GM12878 (cell line): ENCODE results near the gene TIMM17A. TPM values are rescaled to one million over a fixed set of nuclear protein-coding genes. Genes with fewer than 3 reads are reported as not detected.

ENCODE experiments used
- ATAC-seq: fragments of 200-7000 bp; cut with Tn5 transposase; 3 replicates; pipeline ENCODE4 v1.9.1; 2020; ENCODE audit warnings: mild to moderate bottlenecking, moderate library complexity
- BruUV-seq: library from RNA; stranded (reverse); fragments of 400-500 nt; replicated peaks from 2 replicates; lab custom pipeline; 2021; lab: Mats Ljungman, UMichigan
- CTCF ChIA-PET: fragments of 300-600 bp; sonication (Branson Sonifier 250); formaldehyde crosslinking; extraction: SDS; loops from one replicate; lab custom pipeline; 2021; ENCODE audit warnings: inconsistent platforms; lab: Yijun Ruan, JAX
- POLR2A ChIA-PET: fragments of 350-600 bp; formaldehyde crosslinking; extraction: SDS; loops from one replicate; lab custom pipeline; 2021; ENCODE audit warnings: inconsistent platforms; lab: Charles Lee
- RAD21 ChIA-PET: fragments of 300-600 bp; sonication (Branson Sonifier 250); formaldehyde crosslinking; loops from one replicate; lab custom pipeline; 2023; ENCODE audit warnings: antibody characterized with exemption; ENCODE audit not compliant: unreplicated experiment; lab: Charles Lee
- SMC1A ChIA-PET: fragments of 300-600 bp; sonication (Branson Sonifier 250); formaldehyde crosslinking; loops from one replicate; lab custom pipeline; 2023; ENCODE audit not compliant: unreplicated experiment, uncharacterized antibody; lab: Charles Lee
- DNase-seq: peaks from one replicate; pipeline ENCODE4 v3.0.0-alpha.2; 2011; ENCODE audit warnings: low read depth, low spot score
- FAIRE-seq: peaks from 3 replicates; lab custom pipeline; 2011; peaks lifted over from hg19 to GRCh38; lab: Jason Lieb, UNC
- H2AFZ ChIP-seq: 2 replicates; pipeline ENCODE4 v1.6.0; 2011; ENCODE audit warnings: low read depth, low read length, control low read depth; ENCODE audit not compliant: control insufficient read depth
- H3K27ac ChIP-seq: 2 replicates; pipeline ENCODE4 v1.5.1; 2011; ENCODE audit warnings: control low read depth; ENCODE audit not compliant: control insufficient read depth, insufficient read depth
- H3K27me3 ChIP-seq, 2 experiments: replicated peaks in 1 of 2; 2 replicates each; pipeline versions ENCODE4 v1.6.0 to v1.6.1; 2011; ENCODE audit warnings: low read length in 1 of 2; ENCODE audit not compliant: control insufficient read depth in 2 of 2, insufficient read depth in 2 of 2
- H3K36me3 ChIP-seq, 2 experiments: 2 replicates each; pipeline ENCODE4 v1.5.1; 2011; ENCODE audit warnings: low read length in 1 of 2; ENCODE audit not compliant: control insufficient read depth in 2 of 2, insufficient read depth in 2 of 2
- H3K4me1 ChIP-seq: 2 replicates; pipeline ENCODE4 v1.6.1; 2011; ENCODE audit warnings: mild to moderate bottlenecking, low read length, moderate library complexity, mixed read lengths; ENCODE audit not compliant: control insufficient read depth, insufficient read depth
- H3K4me2 ChIP-seq: 2 replicates; pipeline ENCODE4 v1.6.0; 2011; ENCODE audit warnings: control low read depth; ENCODE audit not compliant: control insufficient read depth, insufficient read depth
- H3K4me3 ChIP-seq: fragments of 200-600 bp; sonication (generic); 2 replicates; pipeline ENCODE4 v1.5.1; 2016
- H3K79me2 ChIP-seq: 2 replicates; pipeline ENCODE4 v1.6.0; 2011; ENCODE audit warnings: low read length; ENCODE audit not compliant: control insufficient read depth, insufficient read depth
- H3K9ac ChIP-seq: 2 replicates; pipeline ENCODE4 v1.8.0; 2011; ENCODE audit warnings: low read length, control low read depth, mixed read lengths; ENCODE audit not compliant: control insufficient read depth, insufficient read depth
- H3K9me3 ChIP-seq: replicated peaks from 3 replicates; pipeline ENCODE4 v1.5.1; 2011; ENCODE audit warnings: mild to moderate bottlenecking, low read length; ENCODE audit not compliant: control insufficient read depth, insufficient read depth
- H4K20me1 ChIP-seq: 2 replicates; pipeline ENCODE4 v1.6.0; 2011; ENCODE audit not compliant: control insufficient read depth, insufficient read depth
- BCL3 ChIP-seq: IDR thresholded peaks from 2 replicates; pipeline ENCODE4 v1.6.1; 2011; ENCODE audit warnings: borderline replicate concordance, low read depth, mild to moderate bottlenecking, moderate library complexity, low read length; ENCODE audit not compliant: insufficient read depth, poor library complexity, severe bottlenecking
- CTCF ChIP-seq, 3 experiments: IDR thresholded peaks in 2 of 3; conservative IDR thresholded peaks in 1 of 3; 2 replicates each; pipeline ENCODE4 v1.5.1; 2011; ENCODE audit warnings: low read depth in 3 of 3, low read length in 3 of 3, mild to moderate bottlenecking in 3 of 3, control low read depth in 2 of 3, moderate library complexity in 2 of 3, inconsistent platforms in 1 of 3, mixed read lengths in 1 of 3; ENCODE audit not compliant: control insufficient read depth in 2 of 3, insufficient read depth in 1 of 3; ENCODE audit errors: extremely low read depth in 1 of 3
- SIN3A ChIP-seq: IDR thresholded peaks from 2 replicates; pipeline ENCODE4 v1.6.1; 2012; ENCODE audit warnings: low read depth, low read length, improper control_type of control experiment
- SIX5 ChIP-seq: IDR thresholded peaks from 2 replicates; pipeline ENCODE4 v1.6.1; 2011; ENCODE audit warnings: mild to moderate bottlenecking, low read depth, low read length, moderate library complexity; ENCODE audit not compliant: severe bottlenecking
- WGBS: methylation state at CpG from one replicate; pipeline ENCODE4 v1.1.6; 2016; ENCODE audit warnings: low lambda C conversion rate; ENCODE audit not compliant: insufficient replicate concordance, insufficient coverage; ENCODE audit errors: missing lambda C conversion rate; 5-methylcytosine and 5-hydroxymethylcytosine counted together
- in situ Hi-C: fragments of 300-500 bp; cut with MboI; formaldehyde crosslinking; loops from 9 replicates; pipeline ENCODE4 v1.14.3; 2018; ENCODE audit warnings: mixed read lengths
- intact Hi-C: fragments of 100-400 bp; cut with micrococcal nuclease; formaldehyde crosslinking; loops from one replicate; pipeline ENCODE4 v1.14.2; 2022; ENCODE audit not compliant: unreplicated experiment
- polyA plus RNA-seq, 11 experiments: library from polyadenylated mRNA; depleted of rRNA in 4 of 11; unstranded in 6 of 11; stranded (reverse) in 5 of 11; fragments of >200 nt; fragmentation: Nextera tagmentation in 4 of 11; fragmentation: Illumina TruSeq in 1 of 11; extraction: Ambion mirVana in 4 of 11; extraction: Trizol in 1 of 11; gene quantifications; 1 replicate in 1 of 11; 2 replicates in 10 of 11; pipeline versions ENCODE4 v1.2.1 to v1.2.3, GENCODE V29; 2011 to 2016; ENCODE audit warnings: inconsistent platforms in 2 of 11, missing spikeins in 2 of 11, low read depth in 1 of 11
- total RNA-seq, 4 experiments: library from RNA; depleted of rRNA in 3 of 4; stranded (reverse); fragments of >200 nt in 3 of 4; fragmentation: Illumina TruSeq in 1 of 4; extraction: Trizol in 1 of 4; gene quantifications; 2 replicates each; pipeline versions ENCODE4 v1.2.1 to v1.2.3, GENCODE V29; 2013 to 2021

TIMM17A gene
- total and polyA plus RNA-seq, 10 of the 15 experiments (the other 5 are each of a cell fraction or from before 2014, with no cell fraction given) = 68.6 to 357 (median 92.4) TPM

- DNase-seq = no peak
- Histone ChIP-seq H3K4me3 (peak overlapping the region; percentile 82; the same call in 1 of the 2 replicates), H3K36me3 (peaks cover 0 to 8% of the 10 kb centered on the region in 2 experiments; a peak in 1 of 4 replicates), H3K9ac (no peak overlapping the region), H3K27me3 (0 out of 4 replicates have a peak, but pooled peaks cover 0 to 2% of the 10 kb centered on the region in 2 experiments), H4K20me1 (no peaks in the 10 kb centered on the region), H3K4me2 (peak overlapping the region; percentile 57; the same call in 1 of the 2 replicates), H3K79me2 (peaks cover 22% of the 10 kb centered on the region), H3K4me1 (peaks cover 3% of the 10 kb centered on the region), H2AFZ (no peak overlapping the region), H3K9me3 (no peaks in the 10 kb centered on the region), H3K27ac (no peak overlapping the region)
- BruUV-seq = no TSS peak
- no peak for TF ChIP-seq CTCF (IDR thresholded peaks at IDR 0.05 in 2 of 3, conservative IDR thresholded peaks at IDR 0.05 in 1 of 3; ENCODE audit: control insufficient read depth in 2 of 3, extremely low read depth in 1 of 3, insufficient read depth in 1 of 3, low read depth in 3 of 3, low read length in 3 of 3)
- TF ChIP-seq BCL3 = peak; percentile 43
- no peak for TF ChIP-seq SIN3A
- TF ChIP-seq SIX5 = no peak
- intact Hi-C loops = no loop called here
- ATAC-seq = no peak
- SMC1A ChIA-PET = interaction anchor here (0.6 to 1.5 kb wide), 3 partner anchors 88 to 159 kb away, joined by 3 to 4 read pairs (median 3); no protein-coding TSS in a partner anchor
- POLR2A ChIA-PET = interaction anchor here (0.7 to 1.1 kb wide), 2 partner anchors 11 to 403 kb away, joined by 3 read pairs; no protein-coding TSS in a partner anchor
- in situ Hi-C loops = no loop called here
- WGBS = 96% methylated on average over 3 of the region's 3 CpGs
- CTCF ChIA-PET = interaction anchor here (0.8 to 1.9 kb wide), 7 partner anchors 16 to 472 kb away, joined by 3 to 12 read pairs (median 4); partner anchors contain the start of gene ELF3
- RAD21 ChIA-PET = interaction anchor here (1.3 to 1.8 kb wide), 3 partner anchors 15 to 88 kb away, joined by 3 to 7 read pairs (median 5); partner anchors contain the start of gene ELF3
- FAIRE-seq = no peak
Measured at GRCh38 chr1:201984446-201984845, 29.1 kb downstream of the TIMM17A start.
